GM19238 (cell line): Measurements from ENCODE around the gene CACNA1C.
A peak's percentile ranks its signal among the peaks of the same experiment; 100 is the strongest.
"Not testable (repeated sequence)": the region's sequence is repeated elsewhere in the genome, so short reads cannot be mapped to it uniquely, and the experiment has no call there.

Experiments
- DNase-seq: peaks from one replicate; pipeline ENCODE4 v3.0.0; 2011; ENCODE audit warnings: low spot score; ENCODE audit not compliant: insufficient read length

The CACNA1C gene

DNA sequence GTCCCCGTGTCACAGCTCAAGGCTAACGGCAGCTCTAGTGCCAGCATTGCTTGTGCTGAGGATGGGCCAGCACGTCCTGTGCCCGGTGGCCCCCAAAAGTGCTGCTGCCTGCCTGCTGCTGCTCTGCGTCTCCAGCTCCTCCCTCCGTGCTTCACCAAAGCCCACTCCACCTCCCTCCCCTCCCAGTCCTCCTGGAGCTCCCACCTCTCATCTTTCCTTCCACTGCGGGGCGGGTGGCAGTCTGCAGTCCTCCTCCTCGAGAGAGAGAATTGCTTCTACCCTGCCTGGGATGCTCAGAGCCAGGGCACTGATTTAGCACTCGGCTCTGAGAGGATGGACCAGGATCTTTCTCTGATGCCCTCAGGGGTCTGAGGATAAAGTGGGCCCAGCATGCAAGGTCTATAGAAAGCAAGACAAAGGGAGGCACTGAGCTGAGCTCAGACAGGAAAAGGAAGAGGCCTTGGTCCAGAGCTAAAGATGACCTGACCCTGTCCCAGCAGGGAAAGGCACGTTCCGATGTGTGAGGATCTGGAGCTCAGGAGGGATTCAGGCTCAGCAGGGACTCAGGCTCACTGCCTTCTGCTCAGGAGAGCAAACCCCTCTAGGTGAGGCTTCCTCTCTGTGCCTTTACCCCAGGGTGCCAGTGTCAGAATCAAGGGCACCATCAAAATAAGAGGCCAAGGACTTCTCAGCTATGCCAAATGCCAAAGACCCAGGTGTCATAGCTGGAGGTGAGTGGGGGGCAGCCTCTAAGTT lies 628.8 kb downstream of the CACNA1C start:
- DNase-seq = no peak

DNA sequence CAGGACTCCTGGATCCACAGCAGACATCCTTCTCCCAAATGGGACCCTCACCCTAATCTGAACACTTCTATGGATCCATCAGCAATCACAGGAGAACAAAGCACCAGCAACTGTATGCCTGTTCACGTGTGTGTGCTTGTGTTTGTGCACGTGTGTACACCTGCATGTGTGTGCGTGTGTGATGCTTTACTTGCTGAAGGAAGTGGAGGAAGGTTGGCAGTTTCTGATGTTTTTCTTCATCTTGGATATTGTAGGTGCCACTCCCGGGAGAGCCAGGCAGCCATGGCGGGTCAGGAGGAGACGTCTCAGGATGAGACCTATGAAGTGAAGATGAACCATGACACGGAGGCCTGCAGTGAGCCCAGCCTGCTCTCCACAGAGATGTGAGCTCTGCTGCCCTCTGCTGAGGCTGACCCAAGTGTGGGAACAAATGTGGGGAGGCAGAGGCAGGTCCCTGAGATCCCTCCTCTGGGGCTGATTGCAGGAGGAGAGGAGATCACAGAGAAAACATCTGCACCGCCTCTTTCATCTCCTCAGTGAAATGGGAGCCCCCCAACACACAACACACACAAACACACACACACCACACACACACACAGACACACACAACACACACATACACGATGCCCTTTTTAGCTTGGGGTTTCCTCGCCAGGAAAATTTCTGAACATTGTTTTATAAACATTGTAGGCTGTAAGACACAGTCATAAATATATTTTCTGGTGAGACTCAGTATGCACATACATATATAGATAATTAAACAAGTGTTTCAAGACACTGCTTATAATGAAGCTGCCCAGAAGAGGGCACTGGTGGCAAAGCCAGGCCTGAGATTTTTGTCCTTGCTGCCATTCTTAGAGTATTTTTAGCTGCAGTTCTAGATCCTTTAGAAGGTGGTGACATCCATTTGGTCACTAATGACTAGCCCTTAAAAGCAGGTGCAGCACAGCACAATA lies 629.8 kb downstream of the CACNA1C start:
- no peak for DNase-seq

DNA sequence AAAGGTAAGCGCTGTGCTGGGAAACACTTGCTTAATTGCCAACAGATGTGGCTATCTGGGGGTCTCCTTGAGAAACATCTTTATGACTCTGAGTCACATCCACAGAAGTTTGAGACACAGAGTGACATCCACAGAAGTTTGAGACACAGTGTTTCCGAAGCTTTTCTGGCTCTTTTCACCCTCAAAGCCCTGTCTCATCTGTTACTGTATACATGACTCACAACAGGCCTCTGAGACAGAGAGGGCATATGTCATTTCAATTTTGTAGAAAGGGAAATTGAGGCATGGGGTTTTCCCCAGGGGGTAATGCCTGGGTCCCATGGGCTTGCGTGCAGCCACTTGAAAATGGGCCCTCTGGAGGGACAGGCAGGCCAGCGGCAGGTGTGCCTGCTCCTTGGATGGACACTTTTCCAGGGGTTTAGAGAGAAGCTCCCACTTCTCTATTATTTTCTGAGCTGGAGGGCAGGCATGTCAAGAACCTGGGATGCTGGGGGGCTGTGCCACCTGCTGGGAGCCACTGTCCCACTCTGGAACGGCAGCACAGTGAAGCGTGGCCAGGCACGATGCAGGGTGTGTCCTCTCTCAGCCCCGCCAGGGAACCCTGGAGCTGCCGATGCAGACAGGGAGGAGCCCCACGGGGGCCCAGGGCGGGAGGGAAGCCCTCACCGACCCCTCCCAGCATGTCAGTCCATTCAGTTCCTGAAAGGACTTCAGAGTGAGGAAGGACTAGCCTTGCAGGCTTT lies 630.7 kb downstream of the CACNA1C start:
- DNase-seq = no peak

DNA sequence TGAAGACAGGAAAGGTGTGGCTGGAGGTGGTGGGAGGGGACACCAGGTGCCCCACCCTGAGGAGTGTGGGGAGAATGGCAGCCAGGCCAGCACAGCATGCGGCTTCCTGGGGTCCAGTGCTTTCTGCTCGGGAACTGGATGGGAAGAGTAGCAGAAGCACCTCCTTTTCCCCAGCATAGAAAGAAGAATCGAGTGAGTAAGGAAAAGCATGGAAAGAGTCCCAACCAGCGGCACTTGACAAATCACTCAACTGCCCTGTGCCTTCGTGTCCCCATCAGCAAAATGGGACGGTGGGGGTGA lies 631.2 kb downstream of the CACNA1C start:
- DNase-seq = not testable (repeated sequence)

DNA sequence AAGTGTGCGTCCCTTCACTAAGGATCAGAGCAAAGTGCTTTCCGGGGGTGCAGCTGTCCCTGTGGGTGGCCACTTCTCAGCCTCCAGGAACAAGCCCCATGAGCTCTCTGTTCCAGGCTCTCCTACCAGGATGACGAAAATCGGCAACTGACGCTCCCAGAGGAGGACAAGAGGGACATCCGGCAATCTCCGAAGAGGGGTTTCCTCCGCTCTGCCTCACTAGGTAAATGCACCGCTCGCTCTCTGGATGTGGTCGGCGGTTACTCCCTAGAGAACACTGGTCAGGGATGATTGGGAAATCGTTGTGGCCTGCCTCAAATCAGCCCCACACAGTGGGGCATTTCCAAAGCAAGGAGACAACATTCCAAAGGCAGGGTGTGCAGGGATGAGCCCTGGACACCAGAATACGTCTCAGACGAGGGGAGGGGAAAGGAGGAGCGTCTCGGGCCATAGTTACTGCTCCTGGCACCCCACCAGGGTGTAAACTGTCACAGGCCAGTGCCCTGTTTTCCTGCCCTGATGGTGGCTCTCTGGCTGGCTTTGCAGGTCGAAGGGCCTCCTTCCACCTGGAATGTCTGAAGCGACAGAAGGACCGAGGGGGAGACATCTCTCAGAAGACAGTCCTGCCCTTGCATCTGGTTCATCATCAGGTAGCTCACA lies 633.0 kb downstream of the CACNA1C start:
- not testable (repeated sequence) for DNase-seq

DNA sequence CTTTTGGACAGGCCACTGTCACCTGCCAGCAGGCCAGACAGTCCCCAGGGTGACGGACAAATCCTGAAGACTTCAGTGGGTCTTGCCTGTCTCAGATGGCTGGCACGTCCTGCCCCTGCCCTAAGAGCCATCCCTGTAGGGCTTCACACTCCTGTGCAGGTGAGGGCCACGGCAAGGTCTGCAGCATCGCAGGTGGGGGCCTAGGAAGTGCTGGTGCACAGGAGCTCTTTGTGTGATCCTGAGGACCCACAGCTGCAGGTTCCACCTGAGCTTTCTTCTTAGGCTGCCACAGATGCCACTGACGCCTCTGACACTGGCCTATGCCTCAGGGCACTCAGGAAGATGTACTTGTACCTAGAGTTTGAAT lies 633.5 kb downstream of the CACNA1C start:
- DNase-seq = no peak

DNA sequence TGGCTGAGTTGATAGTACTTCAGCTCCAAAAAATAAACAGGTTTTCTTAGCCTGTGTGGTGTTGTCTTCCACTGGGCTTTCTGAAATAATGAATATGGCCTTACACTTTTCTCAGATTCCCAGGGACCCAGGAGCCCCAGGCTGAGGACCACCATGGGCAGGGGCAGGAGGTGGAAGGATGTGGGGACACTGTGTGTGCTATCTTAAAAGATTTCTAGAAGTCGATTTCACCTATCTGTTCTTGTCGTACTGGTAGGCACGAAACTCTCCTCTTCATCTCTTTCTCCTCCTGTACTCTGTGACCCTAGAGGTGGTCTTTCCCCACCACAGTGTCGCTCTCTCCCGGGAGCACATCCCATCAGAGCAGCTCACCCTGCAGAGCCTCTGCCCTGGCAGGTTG lies 634.3 kb downstream of the CACNA1C start:
- DNase-seq = no peak

DNA sequence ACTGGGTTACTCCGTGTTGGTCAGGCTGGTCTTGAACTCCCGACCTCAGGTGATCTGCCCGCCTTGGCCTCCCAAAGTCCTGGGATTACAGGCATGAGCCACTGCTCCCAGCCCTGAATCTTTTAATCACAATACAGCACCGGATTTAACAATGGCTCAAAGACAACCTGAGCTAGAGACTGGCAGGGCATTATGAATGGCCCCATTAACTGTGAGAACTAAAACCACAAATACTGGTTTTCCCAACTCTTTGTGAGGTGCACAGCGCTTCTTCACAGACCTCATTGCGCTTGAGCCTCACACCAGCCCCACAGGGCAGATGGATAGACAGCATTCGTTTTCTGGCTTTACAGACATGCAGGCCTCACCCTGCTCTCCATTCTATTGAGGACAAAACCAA lies 634.9 kb downstream of the CACNA1C start:
- DNase-seq = no peak

DNA sequence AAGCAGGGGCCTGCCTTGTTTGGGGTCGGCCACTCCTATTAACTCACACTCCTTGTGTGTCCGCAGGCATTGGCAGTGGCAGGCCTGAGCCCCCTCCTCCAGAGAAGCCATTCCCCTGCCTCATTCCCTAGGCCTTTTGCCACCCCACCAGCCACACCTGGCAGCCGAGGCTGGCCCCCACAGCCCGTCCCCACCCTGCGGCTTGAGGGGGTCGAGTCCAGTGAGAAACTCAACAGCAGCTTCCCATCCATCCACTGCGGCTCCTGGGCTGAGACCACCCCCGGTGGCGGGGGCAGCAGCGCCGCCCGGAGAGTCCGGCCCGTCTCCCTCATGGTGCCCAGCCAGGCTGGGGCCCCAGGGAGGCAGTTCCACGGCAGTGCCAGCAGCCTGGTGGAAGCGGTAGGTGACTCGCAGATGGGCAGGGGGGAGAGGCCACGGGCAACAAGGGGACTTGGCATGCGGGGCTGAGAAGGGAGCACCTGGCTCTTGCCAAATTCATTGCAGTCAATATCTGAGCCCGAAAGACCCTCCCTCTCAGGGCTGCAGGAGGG lies 635.7 kb downstream of the CACNA1C start:
- DNase-seq = no peak

DNA sequence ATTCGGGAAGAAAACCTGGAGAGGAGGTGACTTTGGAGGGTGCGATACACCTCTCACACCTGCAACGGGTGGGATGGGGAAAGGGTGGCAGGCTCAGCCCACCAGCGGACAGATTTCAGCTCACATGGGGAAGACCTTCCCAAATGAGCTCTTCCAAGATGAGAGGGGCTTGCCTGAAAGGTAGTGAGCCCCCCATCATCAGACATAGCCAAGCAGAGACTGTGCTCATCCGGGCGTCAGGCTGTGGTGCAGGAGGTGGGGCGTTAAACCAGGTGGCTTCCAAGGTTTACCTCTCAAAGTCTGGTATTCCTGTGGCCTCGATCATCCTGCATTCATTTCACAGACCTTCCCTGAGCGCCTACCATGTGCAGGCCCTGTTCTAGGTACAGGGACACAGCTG lies 636.6 kb downstream of the CACNA1C start:
- DNase-seq = no peak

DNA sequence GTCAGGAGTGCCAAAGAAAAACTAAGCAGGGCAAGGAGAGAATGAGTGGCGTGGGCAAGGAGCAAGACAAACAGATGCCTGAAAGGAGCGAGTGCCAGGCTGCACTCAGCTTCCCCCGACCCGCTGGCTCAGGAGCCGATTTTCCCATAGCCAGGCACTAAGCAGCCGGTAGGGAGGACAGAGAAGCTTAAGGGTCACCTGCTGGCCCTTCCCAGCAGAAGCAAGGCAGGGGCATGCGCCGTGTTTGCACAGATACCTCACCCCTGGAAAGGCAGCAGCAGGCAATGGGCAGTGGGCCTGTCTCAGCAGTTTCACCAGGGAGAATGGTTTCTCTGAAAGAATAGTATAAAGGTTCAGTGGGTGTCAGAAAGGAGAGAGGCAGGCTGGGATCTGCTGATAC lies 637.1 kb downstream of the CACNA1C start:
- DNase-seq = no peak

DNA sequence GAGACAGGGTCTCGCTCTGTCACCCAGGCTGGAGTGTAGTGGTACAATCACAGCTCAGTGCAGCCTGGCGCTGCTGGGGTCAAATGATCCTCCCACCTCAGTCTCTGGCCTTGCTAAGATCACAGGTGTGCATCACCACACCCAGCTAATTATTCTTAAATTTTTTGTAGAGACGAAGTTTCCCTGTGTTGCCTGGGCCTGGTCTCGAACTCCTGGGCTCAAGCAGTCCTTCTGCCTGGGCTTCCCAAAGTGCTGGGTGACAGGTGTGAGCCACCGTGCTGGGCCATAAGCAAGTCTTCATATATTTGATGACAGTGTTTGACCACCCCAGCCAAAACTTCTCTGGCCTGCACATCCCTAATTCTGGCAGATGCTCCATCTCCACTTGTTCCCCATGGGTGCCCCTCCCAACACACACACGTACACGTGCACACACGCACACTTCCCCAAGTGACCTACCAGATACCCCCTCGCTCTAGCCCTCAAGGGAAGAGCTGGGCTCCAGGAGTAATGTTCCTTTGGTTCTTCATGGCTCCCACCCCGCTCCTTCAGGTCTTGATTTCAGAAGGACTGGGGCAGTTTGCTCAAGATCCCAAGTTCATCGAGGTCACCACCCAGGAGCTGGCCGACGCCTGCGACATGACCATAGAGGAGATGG lies 637.7 kb downstream of the CACNA1C start:
- DNase-seq = no peak

DNA sequence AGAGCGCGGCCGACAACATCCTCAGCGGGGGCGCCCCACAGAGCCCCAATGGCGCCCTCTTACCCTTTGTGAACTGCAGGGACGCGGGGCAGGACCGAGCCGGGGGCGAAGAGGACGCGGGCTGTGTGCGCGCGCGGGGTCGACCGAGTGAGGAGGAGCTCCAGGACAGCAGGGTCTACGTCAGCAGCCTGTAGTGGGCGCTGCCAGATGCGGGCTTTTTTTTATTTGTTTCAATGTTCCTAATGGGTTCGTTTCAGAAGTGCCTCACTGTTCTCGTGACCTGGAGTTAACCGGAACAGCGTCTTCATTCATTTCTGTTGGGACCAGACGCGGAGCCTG lies 638.2 kb downstream of the CACNA1C start:
- DNase-seq = no peak

DNA sequence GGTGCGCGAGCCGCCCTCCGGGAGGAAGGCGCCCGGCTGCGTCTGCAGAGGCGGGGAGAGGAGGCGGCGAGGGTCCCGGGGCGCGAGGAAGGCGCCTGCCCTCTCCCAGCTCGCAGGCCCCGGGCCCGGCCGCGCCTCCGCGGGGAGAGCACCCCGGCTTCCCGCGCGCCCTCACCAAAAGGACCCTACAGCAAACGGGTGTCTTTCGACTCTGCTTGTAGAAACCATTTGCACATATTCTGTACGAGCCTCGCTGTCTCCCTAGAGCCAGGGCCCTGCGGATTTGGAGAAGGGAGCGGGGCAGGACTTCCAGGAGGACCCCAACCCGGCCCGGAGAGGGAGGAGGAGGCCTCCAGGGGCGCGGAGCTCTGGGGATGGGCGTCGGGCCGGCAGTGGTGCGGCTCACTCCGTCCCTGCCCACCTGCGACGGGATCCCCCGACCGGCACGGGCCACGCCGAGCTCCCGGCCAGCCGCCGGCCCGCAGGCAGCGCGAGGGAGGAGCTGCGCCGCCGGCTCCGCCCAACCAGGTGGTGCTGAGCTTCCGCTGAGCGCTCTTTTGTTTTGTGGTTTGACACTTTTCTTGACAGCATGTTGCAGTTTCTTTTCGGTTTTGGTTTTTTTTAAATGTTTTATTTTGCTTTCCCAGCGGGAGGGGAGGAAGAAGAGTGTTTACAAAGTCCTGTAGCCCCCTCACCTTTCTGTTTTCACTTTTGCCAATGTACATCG lies 638.7 kb downstream of the CACNA1C start:
- peak; percentile 59 for DNase-seq

DNA sequence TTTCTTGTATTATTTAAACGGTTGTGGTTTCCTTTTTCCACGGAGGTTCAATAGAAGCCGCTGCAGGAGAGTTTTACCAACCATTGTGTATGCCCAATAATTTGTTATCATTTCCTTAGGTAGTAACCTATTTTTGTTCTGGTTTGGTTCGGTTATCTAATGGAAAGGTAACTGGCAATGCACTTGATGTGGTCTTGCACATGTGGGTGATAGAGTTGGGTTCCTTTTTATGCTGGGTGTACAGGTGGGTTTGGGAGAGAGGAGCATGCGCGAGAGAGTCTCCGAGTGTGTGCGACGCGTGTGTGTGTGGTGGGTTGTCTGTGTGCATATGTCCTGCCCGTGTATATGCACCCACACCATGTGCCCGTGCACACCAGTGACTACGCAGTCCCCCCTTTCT lies 639.3 kb downstream of the CACNA1C start:
- no peak for DNase-seq

DNA sequence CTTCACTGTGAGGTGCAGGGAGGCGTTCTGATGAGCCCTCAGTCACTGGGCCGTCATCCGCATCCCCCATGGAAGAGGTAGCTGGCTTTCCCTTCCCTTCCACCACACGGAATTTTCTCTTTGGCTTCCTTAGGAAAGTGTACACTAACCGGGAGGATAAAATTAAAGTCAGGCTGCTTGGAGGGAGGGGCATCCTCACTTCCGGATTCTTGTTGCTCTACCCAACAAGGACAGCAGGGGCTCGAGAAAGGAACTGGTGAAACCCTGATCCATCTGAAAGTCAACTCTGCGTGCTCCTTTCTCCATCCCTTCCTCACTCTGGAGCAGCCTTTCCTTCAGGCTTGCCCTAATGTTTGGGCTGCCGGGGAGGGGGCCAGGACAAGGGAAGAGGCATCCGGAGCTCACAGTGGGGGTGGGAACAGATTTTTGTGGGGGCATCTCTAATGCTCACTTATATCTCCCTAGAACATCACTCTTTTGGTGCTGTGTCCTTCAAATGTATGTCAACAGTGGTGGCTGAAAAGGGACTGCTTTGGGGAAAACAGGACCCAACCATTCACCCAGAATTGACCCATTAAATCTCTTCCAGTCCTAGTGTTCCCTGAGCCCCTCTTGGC lies 640.6 kb downstream of the CACNA1C start:
- DNase-seq = no peak

DNA sequence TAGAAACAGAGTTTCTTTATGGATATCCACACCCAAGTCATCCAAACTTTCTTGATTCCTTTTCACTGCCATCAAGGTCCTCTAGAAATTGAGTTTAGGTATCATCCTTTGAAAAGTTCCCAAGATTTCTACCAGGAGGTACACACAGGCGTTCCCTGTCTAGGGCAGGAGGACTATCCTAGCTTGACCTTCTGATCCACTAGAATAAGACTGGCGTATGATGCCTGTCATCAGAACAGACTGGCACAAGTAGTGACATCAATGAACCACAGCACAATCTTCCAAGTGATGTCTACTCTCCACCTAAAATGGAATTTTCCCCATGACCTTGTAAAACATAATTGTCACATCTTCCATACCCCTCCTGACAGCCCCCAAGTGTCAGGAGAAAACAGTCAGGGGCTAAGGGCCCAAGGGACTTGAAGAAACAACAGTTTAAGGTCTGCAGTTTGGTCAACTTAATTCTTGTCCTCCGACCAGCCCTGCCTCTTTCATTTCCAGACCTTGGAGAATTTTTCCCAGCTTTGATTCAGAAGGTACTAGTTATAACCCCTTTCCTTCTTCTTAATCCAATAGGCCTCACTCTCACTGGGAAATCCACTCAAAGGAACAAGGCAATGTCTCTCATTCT lies 641.3 kb downstream of the CACNA1C start:
- no peak for DNase-seq

DNA sequence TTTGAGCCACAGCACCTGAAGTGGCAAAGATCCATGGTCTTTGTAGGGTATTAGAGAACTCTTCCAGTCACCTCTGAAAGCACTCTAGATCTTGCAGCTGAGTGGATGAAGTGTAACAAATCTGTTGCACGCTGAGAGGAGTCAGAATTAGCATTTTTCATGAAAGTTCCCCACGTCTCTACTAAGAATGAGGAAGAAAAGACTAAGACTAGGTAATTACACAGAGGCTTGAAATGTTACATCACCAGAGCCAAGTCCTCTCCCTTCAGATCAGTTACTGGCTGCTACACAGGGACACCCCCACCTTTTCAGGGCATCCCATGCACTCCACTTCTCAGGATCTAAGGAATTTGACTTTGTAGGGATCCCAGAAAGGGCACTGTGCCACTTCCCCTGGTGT lies 643.3 kb downstream of the CACNA1C start:
- DNase-seq = no peak

DNA sequence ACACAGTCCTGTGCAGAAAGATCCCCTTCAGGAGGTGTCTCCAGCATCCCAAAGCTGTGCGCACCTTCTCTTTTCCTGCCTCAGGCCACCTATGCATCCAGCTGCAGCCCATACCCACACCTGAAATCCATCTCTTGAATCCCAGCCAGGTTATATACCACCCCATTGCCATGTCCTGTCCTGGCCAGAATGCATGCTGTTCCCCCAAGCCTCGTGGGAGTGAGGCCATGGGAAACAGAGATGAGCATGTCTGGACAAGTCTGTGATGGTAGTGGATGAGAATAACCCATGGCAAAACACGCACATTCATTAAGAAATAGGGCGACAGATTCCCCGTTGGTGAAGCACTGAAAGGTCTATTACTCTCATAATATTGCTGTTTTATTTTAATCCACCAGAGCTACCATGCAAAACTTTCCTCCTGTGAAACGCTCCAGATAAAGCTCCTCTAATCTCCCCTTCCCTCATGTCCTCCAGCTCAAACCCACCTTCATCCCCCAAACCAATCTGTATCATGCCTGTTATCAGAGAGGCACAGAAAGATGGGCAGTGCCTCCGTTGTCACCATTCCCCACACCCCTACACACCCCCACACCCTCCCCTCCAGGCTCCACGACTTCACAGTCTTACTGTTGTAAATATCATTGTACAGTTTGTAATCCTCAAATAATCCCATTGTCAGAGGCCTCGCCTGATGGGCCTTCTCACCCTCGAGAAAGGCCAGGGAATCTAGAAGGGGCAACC lies 644.4 kb downstream of the CACNA1C start:
- no peak for DNase-seq
